ENCODE results near the gene EFCAB7.

EFCAB7 gene

DNA sequence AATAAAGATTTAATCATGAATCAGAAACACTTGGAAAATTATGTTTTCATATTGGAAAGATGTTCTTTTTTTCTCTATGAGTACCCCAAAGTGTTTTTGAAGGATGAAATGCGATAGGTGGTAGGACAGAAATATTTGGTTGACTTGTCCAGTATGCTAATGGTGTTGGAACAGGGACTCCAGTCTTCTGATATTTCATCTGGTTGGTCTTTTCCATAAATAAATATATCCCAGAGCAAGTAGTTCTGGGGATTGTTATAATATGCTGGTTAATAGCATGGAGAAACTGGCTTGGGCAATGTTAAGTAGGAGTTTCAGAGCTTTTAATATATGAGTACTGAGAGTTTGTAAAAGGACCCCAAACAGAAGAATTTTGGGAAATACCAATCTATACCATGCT lies 78.6 kb downstream of the EFCAB7 start:
- DNase-seq (ENCODE audit: low read depth in 2 of 2, low spot score in 1 of 2), result no peak

DNA sequence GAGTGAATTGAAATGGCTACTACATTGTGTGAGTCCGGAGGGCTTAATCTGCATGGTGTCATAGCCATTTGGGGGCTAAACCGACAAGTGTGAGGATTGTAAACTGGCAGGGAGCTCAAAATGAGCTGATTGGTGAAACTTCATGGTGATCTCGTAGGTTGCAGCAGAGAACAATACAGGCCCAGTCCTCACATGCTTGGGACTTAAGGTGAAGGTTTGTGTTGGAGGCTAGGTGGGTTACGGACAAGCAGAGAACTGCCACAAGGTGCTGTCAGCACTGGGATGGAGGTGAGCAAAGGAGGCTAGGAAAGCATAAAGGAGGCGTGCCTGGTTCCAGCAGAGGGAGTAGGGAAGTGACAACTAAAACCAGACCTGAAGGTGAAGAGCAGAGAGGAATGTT lies 79.3 kb downstream of the EFCAB7 start:
- DNase-seq (ENCODE audit: low read depth in 2 of 2, low spot score in 1 of 2), result no peak

DNA sequence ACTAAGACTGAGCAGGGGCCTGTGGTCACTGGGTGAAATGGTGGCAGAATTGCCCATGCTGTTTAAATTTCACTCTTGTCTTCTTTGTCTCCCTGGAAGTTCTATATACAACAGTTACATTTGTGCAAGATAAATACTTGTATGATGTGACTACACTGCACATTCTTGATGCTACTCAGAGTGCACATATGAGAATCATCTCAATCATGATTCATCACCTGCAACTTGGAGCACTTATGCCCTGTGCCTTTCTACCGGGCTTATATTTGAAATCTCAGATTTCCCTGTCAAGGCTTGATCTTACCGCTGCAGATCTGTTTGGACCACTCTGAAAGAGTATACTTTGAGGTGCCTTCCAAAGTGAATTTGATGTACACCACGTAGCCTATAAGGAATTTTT lies 80.5 kb downstream of the EFCAB7 start:
- DNase-seq (ENCODE audit: low read depth in 2 of 2, low spot score in 1 of 2), result no peak

DNA sequence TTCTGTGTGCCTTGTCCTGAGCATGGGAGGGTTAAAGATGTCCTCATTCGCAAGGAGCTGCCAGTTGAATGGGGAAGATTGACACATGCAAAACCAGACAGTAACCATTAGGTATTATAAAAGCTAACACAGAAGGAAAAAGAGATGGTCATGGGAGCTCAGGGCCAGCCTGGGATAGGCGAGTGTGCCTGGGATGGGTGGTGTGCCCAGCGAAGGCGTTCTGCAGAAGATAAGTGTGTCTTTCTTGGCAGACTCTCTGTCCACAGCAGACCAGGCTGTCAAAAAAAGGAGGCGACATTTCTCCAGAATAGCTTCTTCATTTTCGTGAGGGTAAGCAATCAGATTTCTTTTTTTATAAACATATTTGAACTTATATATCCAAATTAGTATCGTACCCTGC lies 84.0 kb downstream of the EFCAB7 start:
- no peak for DNase-seq (ENCODE audit: low read depth in 2 of 2, low spot score in 1 of 2)

DNA sequence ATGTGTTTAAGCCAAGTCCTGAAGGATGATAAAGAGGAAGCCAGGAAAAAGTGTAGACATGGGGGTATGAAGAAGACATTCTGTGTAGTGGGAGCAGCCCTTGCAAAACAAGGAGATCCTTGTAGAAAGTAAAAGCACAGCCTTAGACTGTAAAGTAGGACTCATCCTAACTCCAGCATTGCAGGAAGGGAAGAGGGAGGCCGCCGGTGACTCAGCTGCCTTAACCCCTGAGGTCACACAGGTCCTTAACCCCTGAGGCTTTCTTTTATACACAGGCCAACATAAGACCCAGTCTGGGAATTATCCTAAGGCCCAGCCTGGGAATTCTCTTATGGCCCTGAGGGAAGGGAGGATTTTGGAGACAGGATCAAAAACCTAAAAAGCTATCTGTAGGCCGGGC lies 87.9 kb downstream of the EFCAB7 start:
- no peak for DNase-seq (ENCODE audit: low read depth in 2 of 2, low spot score in 1 of 2)

DNA sequence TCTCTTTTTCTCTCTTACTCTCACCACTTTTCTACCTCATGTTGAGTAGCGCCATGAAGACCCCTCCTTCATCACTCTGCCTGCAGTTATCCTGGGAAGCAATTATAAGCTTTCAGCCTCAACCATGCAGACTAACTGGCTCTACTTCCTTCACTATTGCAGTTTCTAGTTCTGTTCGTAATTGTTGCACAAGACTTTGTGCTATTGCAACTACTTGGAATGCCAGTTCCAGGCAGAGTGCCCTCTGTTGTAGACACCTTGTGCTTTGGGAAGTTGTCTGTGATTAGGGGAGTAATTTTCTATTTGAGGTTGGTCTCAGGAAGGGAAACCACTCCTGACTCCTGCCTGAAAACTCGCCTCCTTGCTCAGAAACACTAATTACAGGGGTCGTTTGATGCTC lies 89.2 kb downstream of the EFCAB7 start:
- no peak for DNase-seq (ENCODE audit: low read depth in 2 of 2, low spot score in 1 of 2)

DNA sequence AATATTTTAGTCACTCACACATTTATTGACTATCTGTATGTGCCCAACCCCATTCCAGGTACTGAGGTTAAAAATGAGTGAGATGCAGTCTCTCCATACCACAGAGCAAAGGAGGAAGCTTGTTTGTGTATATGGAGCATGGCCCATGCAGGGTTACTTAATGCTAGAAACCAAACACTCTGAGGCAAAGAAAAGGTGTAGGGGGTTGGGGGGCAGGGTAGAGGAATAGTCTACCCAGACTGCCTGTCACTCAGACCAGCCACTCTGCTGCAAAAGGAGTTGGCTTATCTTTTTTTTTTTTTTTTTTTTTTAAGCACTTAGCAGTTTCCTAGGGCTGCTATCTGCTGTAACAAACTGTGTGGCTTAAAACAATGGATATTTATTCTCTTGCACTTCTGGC lies 89.6 kb downstream of the EFCAB7 start:
- no peak for DNase-seq (ENCODE audit: low read depth in 2 of 2, low spot score in 1 of 2)

DNA sequence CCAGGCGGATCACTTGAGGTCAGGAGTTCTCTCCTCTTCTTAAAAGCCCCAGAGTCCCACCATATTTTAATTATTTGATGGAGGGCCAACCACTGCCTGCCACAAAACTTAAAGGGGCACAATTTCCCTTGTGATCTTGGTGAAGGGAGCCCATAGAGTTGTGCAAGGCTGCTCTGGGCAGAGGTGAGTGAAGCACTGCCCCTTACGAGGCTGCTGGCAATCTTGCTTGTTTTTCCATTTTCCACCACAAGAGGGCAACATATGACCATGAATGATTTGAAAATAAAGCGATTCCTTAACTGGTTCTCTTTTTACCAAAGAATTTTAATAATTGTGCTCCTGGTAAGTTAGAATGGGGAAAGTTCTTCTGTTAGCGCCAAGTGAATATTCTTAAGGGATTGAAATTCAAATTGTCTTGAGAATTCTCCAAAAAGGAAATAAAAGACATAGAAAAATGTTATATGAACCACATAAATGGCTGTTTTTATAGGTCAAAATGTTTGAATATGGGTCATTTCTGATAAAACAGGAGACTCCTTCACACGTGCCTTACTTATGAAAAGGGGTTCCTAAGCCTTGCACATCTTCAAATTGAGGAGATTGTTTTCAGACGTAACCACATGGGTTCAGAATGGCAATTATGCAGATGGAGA lies 92.6 kb downstream of the EFCAB7 start:
- DNase-seq (ENCODE audit: low read depth in 2 of 2, low spot score in 1 of 2), result peak; percentile 28 to 37

DNA sequence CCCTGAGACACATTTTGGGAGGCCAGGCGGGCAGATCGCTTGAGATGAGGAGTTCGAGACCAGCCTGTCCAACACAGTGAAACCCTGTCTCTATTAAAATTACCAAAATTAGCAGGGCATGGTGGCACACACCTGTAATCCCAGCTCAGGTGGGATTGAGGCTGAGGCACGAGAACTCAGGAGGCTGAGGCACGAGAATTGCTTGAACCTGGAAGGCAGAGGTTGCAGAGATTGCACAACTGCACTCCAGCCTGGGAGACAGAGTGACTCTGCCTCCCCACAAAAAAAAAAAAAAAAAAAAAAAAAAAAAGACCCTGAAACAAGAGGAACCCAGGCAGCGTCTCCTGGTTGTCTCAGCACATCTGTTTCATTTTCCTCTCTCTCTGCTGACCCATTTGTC lies 94.1 kb downstream of the EFCAB7 start:
- DNase-seq (ENCODE audit: low read depth in 2 of 2, low spot score in 1 of 2), result no peak

DNA sequence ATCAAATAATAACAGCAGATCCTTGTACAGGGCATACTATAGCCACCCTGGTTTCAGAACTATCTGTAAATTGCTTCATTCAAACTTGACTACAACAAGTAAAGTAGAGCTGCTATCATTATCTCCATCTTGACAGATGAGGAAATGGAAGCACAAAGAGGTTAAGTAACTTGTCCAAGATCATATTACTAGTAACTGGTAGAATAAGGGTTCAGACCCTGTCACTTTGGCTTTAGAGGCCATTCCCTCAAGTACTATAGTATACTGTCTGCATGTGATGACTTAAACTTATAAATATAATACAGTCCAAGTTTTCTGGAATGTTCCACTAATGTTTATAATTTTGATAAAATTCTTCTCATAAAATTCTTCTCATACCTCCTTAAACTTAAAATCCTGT lies 94.7 kb downstream of the EFCAB7 start:
- DNase-seq (ENCODE audit: low read depth in 2 of 2, low spot score in 1 of 2), result no peak

DNA sequence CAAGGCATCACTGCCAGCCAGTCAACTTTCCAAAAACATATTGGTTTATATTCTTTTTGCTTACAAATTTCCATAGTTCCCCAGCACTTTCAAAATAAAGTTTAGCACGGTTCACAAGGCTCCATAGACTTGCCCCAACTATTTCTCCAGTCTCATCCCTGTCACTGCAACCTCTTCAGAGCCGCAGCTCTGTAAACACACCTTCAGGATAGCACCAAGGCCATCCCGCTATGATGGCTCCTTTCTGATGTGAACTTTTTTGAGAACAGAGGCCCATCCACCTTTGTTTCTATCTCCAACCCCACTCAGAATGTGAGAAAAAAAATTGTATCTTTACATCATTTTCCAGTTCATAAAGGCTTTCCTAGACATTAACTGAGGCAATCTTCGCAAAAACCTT lies 96.2 kb downstream of the EFCAB7 start:
- DNase-seq (ENCODE audit: low read depth in 2 of 2, low spot score in 1 of 2), result no peak

DNA sequence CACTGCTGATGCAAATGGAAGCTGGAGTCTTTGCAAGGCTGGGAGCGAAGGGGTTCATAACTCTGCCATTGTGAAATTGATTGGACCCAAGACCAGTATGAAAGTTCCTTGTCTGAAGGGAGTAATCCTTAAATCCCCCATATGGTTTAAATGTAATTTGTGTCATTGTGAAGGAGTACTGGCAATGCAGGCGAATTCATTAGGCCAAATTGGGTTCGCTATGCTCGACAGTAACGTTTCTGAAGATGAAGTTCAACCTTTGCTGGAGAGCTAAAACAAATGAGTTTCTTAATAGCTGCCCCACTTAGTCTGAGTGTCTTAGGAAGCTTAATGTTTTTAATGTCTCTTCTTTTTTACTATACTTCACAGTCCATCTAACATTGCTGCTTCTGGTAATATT lies 97.3 kb downstream of the EFCAB7 start:
- no peak for DNase-seq (ENCODE audit: low read depth in 2 of 2, low spot score in 1 of 2)

DNA sequence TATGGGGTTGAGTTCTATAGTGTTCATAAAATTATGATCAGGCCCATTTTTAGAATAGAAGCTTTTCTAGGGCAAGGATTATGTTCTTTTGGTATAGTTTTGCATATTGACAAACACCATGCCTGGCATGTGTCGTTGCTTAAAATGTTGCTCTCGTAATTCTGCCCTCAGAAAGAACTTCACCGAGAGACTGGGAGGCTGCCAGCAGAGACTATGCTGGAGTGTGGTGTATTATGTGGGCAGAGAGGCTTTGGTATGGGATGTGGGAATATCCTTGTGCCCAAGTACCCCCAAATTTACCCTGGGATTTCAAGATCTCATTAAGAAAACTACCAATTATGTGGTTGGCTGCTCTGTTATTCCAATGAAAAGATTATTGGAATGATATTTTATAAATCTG lies 97.8 kb downstream of the EFCAB7 start:
- DNase-seq (ENCODE audit: low read depth in 2 of 2, low spot score in 1 of 2), result no peak

DNA sequence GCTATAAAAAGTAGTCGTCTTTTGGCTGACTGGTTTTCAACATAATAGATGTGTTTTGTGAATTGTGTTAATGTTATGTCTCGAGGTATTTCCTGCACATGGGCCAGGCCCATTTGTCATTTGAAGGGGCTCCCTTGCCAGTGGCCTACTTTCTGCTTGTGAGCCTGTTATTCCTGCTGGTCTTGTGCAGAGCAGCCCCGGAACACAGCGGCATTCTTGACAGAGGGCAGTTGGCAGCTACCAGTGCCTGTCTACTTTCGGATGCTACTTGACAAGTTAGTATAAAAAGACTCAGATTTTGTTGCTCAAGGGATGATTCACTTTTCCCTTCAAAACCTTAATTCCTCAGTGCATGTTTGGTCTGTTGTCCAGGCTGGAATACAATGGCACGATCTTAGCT lies 98.4 kb downstream of the EFCAB7 start:
- DNase-seq (ENCODE audit: low read depth in 2 of 2, low spot score in 1 of 2), result no peak
